GM21737 (cell line): ENCODE measurements around the gene PLCB1.

Source experiments
- ATAC-seq: cut with Tn5 transposase; IDR thresholded peaks from one replicate; pipeline ENCODE4 v1.9.1; 2021; ENCODE audit warnings: mild to moderate bottlenecking, moderate library complexity; ENCODE audit not compliant: unreplicated experiment

PLCB1 gene

GRCh38 chr20:8242827-8243724 is 111.0 kb downstream of the PLCB1 start:
- no peak for ATAC-seq

- no peak for ATAC-seq
Measured at GRCh38 chr20:8244637-8245036, 112.6 kb downstream of the PLCB1 start.

- ATAC-seq: no peak
Measured at GRCh38 chr20:8246153-8246552, 114.1 kb downstream of the PLCB1 start.

- no peak for ATAC-seq
Measured at GRCh38 chr20:8246716-8247115, 114.7 kb downstream of the PLCB1 start.

GRCh38 chr20:8248051-8248450 is 116.0 kb downstream of the PLCB1 start:
- no peak for ATAC-seq

- no peak for ATAC-seq
Measured at GRCh38 chr20:8249634-8250033, 117.6 kb downstream of the PLCB1 start.

DNA sequence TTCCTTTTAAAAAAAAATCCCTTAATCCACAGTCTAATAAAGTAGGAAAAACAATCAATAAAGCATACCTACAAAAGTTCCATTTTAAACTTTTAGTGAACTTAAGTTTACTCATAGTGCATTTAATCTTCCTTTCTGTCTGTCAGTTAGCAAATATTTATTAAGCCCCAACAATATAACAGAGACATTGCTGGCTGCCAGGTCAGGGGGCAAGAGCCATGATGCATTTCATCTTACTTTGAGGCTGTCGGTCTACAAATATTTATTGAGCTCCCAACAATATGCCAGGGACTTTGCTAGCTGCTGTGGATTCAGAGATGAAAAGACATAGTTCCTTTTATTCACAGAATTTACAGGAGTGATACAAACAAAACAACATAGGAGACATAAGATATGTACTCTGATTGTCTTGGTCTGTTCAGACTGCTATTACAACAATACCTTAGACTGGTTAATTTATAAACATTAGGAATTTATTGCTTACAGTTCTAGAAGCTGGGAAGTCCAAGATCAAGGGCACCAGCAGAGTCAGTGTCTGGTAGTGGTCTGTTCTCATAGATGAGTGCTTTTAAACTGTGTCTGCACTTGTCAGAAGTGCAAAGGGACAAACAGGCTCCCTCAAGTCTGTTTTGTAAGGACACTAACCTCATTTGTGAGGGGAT is 118.6 kb downstream of the PLCB1 start:
- ATAC-seq: no peak

- no peak for ATAC-seq
Measured at GRCh38 chr20:8251201-8251575, 119.1 kb downstream of the PLCB1 start.

DNA sequence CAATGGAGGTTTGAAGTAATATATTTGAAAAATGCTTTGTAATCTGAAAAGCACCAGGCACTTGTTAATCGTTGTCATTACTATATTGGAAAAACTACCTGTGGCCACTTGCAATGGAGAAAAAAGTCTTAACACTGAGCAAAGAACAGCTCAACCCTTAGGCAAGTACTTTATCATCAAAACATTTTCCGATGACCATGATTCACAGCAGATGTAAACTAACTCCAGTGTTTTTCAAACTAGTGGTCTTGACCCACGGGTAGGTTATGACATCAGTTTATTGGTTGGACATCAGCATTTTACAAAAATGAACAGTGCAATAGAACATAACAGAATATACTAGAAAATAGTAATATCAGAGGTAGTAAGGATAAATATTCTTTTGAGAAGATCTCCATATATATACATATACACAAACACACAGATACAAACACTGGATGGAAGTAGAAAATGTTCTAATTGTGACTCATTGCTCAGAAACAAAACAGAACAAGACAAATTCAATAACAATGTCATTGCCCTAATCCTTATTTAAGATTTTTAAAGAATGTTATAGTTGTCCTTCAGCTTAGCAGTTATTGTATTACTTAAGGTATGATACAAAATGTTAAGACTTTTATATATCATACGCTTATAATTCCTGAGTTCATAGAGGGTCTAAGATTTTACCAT is 123.0 kb downstream of the PLCB1 start:
- ATAC-seq: no peak

GRCh38 chr20:8255945-8256632 is 124.0 kb downstream of the PLCB1 start:
- ATAC-seq: no peak

GRCh38 chr20:8260837-8261251 is 128.8 kb downstream of the PLCB1 start:
- ATAC-seq: no peak

DNA sequence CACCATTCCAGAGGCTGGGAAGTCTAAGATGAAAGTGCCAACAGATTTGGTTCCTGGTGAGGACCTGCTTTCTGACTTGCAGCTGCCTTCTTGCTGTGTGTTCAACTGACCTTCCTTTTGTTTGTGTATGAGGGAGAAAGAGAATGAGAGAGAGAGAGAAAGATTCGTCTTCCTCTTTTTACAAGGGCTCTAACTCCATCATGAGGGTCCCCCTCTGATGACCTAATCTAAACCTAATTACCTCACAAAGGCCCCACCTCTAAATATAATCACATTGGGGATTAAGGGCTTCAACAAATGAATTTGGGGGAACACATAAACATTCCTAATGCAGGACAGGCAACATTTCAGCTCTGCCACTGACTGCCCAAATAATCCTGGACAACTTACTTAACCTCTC is 130.7 kb downstream of the PLCB1 start:
- no peak for ATAC-seq

DNA sequence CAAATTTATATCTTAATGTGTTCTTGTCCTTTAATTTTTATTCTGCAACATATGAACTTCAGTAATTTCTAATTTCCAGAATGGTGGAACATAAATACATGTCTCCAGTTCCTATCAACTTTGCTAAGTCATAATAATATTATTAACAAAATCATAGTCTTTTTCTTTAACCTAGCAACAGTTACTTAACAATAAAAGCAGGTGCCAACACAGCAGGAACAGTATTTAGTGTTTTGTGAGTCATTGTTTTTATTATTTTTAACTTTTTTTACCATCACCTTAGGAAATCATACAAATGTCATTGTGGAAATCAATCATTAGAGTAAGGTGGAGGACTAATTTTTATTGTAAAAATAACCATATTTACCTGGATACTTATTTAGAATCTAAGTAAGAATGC is 133.5 kb downstream of the PLCB1 start:
- no peak for ATAC-seq

GRCh38 chr20:8267009-8267408 is 134.9 kb downstream of the PLCB1 start:
- no peak for ATAC-seq

GRCh38 chr20:8271727-8272126 is 139.7 kb downstream of the PLCB1 start:
- ATAC-seq: no peak

DNA sequence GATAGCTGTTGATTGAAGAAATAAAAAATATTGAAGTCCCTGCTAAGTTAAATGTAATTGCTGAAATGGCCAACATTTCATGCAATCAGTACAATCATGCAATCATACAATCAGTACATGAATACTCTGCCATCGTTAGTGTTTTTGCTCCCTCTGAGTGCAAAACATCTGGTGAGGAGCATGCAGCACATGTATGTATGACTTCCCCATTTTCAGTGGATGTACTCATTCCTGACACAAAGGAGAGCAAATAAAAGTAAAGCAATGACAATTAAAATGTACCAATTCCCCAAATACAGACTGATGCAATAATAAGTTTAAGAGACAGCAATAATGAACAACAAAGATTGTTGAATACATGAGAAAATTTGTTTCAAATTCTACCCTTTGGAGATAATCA is 140.7 kb downstream of the PLCB1 start:
- no peak for ATAC-seq

DNA sequence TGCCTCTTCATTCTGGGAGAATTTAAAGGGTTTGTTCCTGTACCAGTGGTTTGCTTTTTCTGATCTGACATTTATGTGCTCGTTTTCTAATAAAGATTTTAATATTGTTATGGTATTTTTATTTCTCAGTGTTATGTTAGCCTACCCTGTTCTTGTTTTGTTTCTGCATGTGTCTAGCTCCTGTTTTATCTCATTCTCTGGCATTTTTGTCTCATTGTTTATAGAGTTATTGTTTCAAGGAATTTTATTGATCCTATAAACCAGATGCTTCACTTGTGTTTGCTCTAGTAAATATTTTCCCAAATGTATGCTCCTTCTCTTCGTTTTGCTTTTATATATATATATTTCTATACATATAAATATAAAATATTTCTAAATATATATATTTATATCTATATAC is 152.8 kb downstream of the PLCB1 start:
- ATAC-seq: no peak

GRCh38 chr20:8287340-8287739 is 155.3 kb downstream of the PLCB1 start:
- ATAC-seq: no peak

DNA sequence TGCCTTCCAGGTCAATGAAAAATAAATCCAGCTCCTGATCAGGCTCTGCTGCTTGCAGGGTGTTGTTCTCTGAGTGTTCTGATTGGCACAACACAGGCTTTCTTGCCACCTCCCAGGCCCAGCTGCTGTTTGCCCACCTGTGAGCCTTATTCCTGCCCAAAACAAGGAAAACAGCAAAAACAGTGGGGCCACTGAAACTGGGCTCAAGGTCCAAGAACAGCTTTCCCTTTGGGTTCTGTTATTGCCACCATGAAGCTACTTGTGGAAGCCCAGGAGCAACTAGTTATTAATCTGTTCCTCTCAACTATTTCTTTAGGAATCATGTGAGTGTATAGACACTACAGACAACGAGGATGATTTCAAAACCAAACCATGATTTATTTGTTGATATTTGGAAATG is 159.1 kb downstream of the PLCB1 start:
- no peak for ATAC-seq

DNA sequence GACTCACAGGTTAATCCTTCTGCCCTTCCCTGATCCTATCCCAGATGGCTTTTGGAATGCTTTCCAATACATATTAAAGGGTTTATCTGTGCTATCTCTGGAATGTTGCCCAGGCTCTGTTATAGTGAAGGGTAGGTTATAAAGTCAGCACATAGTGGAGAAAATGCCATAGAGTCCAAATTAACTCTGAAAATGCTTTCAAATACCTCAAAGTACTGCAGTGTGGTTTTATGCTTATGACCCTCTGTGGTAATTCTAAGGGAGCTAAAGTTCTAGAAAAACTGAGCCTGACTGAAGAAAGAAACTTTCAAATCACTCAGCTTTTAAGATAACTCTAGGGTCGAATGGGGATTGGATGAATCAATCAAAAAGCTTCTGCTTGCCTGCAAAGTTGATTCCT is 159.8 kb downstream of the PLCB1 start:
- no peak for ATAC-seq

DNA sequence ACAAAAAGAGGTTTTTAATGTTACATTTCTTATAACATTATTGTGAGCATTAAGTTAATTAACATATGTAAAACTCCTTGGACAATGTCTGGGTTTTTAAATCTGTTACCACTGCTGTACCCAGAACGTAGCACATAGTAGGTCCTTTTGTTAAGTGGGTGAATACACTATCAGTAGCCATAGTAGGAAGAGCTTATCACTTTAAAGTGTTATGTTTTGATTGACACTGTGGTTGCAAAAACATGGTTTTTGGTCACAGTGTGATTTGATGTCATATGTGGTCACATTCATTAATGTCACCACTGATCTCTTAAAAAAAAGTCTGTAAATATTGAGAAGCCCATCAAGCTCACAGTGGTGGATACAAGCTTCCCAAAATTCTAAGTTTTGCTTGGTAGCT is 160.7 kb downstream of the PLCB1 start:
- ATAC-seq: no peak
